HG02623 (cell line): ENCODE measurements around the gene PHF24.

ENCODE experiments used
- ATAC-seq: cut with Tn5 transposase; IDR thresholded peaks from one replicate; pipeline ENCODE4 v1.9.1; 2021; ENCODE audit warnings: moderate library complexity; ENCODE audit not compliant: unreplicated experiment

Gene PHF24

DNA sequence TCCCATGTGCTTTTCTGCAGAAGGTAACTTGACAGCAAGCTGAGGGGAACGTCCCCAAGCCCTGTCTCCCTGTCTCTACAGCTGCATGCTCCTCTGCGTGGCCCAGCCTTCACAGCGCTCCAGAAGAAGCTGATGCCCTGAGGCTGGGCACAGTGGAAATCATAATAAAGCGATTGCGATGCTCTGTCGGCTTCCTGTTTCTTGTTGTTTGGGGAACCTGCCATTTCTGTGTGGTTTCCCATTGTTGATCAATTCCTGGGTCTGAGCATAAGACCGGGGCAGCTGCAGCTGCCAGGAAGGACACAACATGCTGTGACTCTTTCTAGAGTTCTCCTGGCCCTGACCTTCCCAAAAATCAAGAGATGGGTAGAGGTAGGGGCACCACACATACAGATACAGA lies 24.3 kb downstream of the PHF24 start:
- no peak for ATAC-seq

DNA sequence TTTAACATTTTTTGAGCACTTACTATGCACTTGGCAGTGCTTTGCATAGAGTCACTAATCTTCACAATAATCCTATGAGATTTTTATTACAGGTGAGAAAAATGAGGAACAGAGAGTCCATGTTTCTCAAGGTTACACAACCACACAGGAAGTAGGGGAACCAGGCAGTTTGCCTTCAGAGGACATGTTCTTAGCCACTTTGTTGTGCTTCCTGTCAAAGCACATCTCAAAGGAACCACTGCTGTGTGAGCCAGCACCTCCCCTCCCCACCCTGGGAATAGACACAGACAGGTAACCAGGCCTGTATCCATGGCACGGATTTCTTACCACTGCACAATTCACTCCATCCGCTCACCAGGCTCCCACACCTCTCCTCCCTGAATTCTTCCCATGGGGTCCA lies 25.1 kb downstream of the PHF24 start:
- peak; percentile 35 for ATAC-seq

DNA sequence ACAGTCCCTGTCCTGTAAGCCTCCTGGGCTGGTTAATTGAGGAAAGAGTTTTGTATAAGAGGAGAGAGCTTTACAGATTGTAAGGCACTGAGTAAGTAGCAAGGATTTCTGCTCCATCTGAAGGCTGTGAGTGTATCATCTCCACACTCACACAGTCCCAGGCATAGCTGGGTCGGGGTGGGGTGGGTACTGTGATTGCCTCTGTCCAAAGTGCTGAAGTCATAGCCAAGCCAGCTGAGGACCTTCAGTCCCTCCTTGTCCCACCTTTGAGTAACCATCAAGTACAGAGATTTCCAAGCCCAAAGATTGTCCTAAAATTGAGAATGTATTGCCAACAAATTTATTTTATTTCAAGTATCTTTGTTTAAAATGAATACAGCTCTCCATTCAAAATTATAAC lies 26.0 kb downstream of the PHF24 start:
- ATAC-seq, result no peak

DNA sequence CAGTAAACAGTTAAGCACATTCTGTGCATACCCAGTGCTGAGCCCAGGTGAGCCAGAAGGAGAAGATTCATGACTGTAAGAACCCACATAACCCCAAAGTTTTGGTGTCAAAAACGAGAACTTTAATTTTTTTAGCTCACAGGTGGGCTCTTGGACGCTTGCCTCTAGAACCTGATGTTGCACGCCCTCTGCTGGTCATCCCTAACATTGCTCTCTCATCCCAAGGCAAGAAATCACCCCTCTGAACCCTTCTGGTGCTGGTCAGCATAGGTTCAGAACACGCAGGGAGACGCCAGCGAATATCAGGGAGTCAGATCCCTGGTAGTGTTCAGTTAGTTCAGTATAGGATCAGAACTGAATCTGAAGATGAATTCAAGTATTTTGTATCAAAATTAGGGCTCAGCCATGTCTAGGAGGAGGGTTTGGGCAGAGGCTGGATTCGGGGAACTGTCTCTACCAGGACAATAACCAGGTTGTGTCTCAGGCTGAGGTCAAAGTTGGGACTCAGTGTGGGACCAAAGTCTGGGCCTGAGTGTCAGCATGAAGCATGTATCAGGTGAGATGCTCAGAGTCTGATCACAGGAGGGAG lies 27.3 kb downstream of the PHF24 start:
- ATAC-seq, result no peak

DNA sequence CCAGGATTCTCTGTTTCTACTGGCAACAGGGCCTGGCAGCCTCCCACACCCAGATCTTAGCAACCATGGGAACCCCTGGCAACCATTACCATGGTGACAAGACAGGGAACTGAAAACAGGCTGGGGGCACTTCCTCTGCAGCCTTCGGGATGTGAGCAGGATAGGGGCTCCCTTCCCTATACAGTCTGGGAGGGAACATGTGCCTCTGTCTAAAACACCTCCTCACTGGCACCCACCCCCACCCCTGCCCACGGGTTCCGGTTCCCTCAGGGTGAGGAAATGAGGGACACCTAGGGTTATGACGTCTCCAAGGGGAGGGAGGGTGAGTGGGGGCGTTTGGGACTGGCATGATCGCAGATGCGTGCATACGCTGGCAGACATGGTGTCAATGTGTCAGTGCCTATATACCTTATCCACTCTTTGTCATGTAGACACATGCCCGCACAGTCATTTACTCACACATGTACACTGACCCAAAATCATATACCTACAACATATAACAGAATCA lies 28.5 kb downstream of the PHF24 start:
- no peak for ATAC-seq

DNA sequence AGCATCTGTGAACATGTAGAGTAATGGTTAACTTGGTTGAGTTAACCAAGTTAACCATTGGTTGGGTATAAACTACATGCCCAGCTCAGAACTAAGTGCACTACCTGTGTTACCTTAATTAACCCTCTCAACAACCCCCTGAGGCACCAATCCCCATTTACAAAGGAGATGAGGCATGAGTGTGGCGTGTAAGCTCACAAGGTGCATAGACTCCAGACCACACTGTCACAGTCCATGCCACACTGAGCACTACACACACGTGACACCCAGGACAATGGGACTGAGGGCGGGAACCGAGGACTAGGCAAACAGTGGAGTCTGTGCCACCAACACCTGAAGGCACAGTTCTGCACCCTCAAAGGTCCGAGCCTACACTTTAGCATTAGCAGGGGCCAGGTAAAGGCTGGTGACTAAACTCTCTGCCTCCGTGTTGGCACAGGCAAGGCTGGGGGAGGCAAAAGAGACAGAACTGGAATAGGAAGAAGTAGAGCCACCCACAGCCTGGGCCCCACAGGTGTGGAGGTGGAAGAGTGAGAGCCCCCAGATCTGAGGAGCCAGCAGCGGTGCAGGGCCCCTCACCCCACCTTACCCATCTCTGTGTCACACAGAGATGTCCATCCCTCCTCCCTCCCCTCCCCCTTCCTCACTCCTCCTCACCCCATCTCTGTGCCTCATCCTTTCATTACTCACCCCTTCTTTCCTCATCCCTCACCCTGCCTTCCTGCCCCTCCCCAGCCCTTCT lies 29.2 kb downstream of the PHF24 start:
- no peak for ATAC-seq

DNA sequence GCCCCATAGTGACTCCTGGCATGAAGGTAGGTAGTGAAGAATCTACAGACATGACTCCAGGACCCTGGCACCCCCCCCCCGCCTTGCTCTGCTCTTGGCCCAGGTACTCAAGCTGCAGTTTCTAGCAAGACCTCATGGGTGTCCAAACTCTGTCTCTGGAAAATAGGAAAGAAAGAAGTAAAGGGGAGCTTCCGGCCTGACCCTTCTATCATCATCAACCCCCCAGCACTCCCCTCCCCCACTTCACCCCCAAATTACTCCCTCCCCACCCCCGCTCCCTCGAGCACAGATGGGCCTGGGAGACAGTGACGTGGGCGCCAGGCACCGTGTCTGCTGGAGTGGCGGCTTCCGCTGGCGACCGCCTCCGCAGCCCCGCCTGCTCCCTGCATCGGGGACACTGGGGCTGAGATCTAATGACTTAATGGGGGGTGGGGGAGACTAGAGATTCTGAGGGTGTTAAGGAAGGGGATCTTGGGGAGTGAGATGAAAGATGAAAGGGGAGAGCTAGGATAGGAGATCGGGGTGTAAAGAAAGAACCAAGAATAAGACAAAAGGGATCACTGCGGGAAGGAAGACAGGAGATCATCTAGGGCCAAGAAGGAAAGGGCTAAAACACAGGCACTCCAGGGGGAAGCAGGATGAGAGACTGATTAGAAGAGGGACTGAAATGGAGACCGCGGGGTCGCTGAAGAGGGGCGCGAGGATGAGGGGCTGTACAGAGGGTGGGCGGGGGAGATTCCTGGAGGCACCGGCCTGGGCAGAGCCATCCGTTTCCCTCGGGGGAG lies 30.3 kb downstream of the PHF24 start:
- no peak for ATAC-seq

DNA sequence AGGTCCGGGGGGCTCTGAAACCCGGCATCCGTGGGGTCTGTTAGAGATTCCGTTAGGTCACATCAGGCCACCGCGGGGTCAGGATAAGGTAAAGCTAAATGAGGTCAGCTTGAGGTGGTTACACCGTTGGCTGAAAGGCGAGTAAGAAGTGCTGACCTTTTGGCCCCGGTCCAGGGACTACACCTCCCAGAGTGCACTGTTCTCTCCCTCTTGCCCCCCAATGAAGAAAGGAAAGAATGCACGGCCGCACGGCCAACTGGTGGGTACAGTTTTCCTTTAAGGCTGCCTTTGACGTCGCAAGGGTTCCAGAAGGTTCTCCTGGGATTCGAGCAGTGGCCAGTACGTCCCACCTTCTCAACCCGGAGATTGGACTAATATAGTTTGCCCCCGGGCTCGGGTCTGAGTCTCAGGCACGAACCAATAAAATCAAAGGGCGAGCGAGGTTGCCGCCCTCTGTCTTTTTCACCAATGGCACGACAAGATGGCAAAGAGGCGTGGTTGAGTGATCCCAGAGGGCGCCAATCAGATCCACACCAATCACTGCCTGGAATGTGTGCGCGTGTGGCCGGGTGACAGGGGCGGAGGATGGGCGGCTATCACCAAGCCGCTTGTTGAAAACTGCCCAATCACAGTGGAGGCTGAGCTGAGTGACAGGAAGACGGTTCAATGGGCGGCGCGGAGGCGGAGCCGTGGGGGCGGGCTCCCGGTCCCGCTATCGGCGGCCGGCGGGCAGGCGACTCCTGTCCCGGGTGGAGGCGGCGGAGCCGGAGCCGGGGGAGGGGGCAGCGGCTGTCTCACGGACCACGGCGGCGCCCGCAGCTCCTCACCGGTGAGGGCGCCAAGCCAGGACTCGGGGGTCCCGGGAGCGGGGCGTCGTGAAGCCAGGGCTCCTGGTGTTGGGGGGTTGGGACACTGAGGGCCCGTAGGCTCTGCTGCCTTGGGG lies 31.2 kb downstream of the PHF24 start, which contains the start of gene DNAJB5:
Gene DNAJB5 (plus strand): TSS at position 743 of the 943 bp plus-strand sequence. CDS start 886 bp downstream, outside the sequence.
- ATAC-seq, result peak; percentile 91

DNA sequence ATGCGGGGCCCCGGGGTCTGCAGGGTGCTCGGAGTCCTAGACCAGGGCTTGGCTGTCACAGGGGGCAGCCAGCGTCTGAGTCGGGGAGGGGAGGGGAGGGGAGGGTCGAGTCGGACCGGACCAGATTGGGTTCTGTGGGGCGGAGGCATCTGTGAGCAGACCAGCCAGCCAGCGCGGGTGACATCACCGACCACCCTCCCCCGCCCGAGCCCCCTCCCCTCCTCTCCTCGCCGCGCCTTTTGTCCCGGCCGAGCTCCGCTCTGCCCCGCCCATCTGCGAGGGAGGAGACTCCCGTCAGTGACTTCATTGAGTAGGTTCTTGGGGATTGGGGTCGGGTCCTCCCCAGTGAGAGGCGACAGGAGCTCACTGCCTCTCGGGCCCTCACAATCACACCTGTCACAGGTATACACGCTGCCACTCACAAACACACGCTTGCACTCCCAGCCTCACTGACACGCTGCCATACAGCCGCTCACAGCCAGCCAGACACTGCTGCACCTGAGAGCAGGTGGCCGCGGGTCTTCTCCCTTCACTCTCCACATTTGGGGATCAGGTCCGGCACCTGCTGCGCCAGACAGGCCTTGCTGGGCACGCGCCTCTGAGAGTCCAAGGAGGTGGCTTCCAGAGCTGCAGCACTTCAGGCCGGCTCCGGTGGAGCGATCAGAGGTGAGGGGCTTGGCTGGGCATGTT lies 32.0 kb downstream of the PHF24 start:
- no peak for ATAC-seq

DNA sequence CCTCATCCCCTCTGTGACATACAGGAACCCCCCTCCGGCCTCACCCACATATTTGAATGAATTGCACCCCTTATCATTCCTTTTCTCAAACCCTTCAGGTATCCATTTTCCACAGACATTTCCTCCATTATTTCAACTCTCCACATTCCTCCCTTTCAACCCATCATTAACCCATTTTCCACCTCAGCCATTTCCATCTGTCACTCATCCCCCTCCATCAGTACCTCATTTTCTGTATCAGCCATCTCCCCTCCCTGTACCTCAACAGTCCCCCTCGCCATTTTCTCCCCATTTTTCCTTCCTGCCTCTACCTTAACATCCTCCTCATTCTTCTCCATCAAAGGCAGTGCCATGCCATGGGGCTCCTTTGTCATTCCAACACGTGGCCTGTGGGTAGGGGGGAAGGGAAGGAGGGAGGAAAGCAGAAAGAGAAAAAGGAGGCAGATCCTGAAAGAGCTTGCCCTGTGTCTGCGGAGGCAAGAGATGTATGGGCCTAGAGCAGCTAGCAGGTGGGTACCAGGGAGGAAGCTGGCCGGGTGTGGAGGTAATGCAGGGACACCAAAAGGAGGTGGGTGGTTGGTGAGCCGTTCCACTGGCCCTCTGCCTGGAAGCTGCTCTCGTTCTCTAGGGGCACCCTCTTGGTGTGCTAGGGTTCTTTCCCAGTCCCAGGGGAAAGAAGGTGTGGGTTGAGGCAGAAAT lies 33.0 kb downstream of the PHF24 start:
- no peak for ATAC-seq

DNA sequence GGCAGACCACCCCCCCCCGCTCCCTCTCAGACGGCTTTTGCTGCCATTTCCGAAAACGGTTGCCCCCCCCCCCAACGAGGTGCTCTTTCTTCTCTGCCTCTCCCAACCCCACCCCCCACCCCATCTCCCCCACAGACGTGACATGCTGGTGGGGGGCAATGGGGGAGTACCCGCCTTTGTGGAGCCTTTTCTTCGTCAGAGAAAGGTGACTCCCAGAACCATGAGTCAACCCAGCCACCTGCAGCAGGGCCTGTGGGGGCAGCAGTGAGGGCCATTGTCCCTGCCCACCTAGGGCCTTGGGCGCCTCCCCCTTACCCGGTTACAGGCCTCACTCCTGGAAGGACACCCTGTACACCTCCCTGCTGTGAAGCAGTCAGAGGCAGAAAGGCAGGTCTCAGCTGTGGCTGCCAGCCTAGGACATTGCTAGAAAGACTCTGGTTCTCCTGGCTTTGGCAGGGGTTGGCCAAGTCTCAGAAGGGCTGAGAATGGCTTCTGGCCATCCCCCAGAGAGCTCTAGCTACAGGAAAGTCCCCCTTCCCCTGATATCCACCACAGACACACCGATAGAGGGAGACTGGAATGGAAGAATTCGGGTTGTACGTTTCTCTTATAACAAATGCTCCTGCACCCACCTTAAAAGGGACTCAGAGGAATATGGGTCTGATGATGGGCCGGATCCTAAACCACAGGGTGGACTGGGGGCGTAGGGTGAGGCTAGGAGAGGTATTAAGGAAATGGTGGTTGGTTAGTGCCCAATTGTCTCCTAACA lies 33.7 kb downstream of the PHF24 start:
- no peak for ATAC-seq

DNA sequence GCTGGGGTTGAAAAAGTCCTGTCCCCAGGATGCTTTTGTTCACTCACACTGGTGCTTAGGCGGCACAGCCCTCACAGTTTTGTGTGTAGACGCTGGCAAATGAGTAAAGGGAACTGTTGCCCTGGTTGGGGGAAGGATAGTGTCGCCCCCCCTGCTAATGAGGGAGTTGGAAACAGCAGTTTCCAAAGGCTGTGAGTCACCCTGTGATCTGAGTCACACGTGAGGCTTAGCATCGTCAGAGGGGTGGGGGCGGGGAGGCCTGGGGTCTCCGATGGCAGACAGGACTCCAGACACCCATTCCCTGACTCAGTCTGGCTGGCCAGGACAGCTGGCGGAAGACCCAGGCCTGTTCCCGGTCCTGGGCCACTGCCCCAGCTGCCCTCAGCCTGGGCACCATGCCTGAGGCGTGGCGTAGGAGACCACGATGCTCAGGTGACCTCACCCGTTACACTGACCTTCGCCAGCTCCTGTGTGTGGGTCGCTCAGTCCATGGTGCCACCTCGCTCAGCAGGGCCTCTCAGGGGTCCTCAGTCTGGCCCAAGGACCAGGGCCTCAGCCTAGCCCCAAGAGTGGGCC lies 34.4 kb downstream of the PHF24 start:
- no peak for ATAC-seq

DNA sequence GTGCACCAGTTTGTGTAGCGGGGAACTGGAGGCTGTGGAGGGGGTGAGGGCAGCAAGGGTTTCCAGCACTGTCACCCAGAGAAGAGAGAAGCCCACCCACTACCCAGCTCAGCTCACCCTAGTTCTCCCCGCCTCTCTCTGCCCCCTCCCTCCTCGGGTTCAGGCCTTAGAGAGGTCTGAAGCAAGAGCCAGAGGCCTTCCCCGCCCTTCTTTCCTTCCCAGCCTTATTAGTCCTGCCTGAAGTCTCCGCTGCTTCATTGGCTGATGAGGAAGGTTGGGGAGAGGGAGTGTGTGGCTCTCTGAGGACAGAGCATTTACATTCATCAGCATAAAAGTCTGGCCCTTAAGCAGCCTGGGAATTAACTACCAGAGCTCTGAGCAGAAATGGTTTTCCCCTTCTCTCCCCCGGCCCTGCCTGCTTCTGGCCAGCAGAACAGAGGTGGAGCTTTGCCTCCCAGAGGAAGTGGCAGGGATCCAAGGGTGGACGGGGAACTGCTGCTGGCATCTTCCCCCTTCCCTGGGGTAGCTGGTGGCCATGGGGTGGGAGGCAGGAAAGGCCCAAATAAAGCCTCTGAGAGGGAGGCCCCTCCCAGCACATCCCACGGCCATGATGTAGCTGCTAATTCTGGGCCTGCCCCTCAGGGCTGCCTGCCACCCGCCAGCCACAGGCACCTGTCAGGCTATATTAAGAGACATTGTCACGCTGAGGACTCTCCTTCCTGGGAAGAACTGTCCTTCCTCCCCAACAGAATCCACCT lies 35.6 kb downstream of the PHF24 start:
- no peak for ATAC-seq

DNA sequence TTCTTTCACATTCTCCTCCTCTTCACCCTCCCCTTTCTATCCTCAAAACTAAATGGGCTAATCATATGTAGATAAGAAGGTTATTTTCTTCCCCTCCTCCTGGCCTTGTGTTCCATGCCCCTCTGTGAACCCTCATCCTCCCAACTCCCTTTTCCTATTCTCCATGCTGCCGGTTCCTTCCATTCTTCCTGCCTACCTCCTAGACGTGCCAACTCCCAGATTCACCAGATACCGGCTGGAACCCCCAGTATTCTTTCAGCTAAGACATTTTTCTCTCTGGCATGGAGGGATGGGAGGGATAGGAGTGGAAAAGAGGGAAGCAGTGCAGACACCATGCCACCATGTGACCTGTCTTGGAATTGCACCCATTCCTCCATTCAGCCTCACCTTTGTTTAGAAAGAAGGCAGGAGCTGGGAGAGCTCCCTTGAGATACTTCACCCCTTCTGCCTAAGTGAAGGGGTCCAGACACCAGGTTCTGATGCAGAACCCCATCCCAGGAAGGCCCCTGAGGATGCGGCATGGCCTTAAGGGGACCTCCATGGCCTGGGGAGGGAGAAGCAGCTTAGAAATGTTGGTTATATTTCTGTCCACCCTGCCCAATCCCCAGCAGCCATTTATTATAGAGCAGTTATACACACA lies 36.3 kb downstream of the PHF24 start:
- no peak for ATAC-seq

DNA sequence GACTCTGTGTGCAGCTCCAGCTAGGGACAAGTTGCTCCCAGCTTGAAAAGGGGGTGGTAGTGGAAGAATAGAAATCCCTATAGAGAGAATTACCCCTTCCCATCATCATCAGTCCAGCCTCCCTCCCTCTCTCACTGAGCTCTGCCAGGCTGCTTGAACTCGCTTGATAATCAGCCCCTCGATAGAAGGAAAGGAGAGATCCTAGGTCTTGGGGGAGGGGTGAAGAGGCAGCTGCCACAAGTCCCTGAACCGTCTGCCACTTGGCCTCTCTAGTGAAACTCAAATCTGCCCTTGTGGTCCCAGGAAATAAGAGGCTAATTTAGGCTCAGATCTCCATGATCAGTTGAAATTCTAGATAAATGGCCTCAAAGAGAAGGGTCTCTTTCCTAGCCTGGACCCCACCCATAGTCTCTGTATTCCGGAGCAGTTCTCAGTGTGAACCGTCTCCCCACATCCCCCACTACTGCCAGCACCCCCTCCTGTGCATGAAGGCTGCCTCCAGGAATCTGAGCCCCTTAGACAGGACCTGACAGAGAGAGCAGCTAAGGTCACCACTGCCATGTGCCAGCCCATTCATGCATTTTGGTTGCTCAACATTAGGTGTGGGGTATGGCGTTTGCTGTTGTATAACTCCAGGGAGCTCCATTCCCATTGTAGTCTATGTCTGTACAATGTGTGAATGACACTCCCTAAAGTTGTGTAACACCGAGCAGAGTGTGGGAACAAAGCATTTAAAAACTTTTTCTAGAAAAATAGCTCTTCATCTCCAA lies 37.0 kb downstream of the PHF24 start:
- no peak for ATAC-seq

DNA sequence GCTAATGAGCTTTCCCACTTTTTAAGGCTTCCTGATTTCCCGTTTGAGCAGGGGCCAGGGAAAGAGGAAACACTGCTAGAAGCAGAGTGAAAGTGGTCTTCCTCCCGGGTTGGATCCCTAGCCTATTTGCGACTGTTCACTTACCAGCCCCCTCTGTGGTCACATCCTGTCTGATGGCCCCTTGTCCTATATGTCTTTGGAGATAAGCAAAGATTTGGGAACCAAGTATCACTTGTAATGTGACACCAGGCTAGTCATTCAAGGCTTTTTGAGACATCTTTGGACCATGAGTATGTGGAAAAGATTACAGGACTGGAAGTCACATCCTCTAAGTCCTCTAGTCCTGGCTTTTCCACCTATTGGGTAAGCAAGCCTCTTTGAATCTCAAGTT lies 37.6 kb downstream of the PHF24 start:
- no peak for ATAC-seq
